Loucy (cell line): ENCODE measurements around the gene SASH1.

ENCODE experiments used
- H2AFZ ChIP-seq: fragments of 200-600 bp; sonication (generic); 2 replicates; pipeline ENCODE4 v1.6.0; 2016; ENCODE audit warnings: antibody characterized with exemption, mild to moderate bottlenecking, low read length, moderate library complexity
- H3F3A ChIP-seq: fragments of 200-600 bp; 2 replicates; pipeline ENCODE4 v1.6.0; 2016; ENCODE audit warnings: antibody characterized with exemption, low read depth, mild to moderate bottlenecking
- H3K27me3 ChIP-seq: fragments of 200-600 bp; sonication (generic); 2 replicates; pipeline ENCODE4 v1.6.1; 2014; ENCODE audit warnings: low read length, mild to moderate bottlenecking; ENCODE audit not compliant: insufficient read depth, poor library complexity, severe bottlenecking
- H3K36me3 ChIP-seq: fragments of 200-600 bp; sonication (generic); 2 replicates; pipeline ENCODE4 v1.6.1; 2016; ENCODE audit warnings: low read length; ENCODE audit not compliant: insufficient read depth
- H3K4me1 ChIP-seq: fragments of 200-600 bp; sonication (generic); 2 replicates; pipeline ENCODE4 v1.5.1; 2014; ENCODE audit warnings: low read length, mild to moderate bottlenecking; ENCODE audit not compliant: insufficient read depth, poor library complexity, severe bottlenecking
- H3K4me2 ChIP-seq: fragments of 200-600 bp; sonication (generic); 2 replicates; pipeline ENCODE4 v1.6.0; 2014; ENCODE audit warnings: antibody characterized with exemption, low read length, low read depth, mild to moderate bottlenecking; ENCODE audit not compliant: poor library complexity, severe bottlenecking
- H3K4me3 ChIP-seq: fragments of 200-600 bp; sonication (generic); 2 replicates; pipeline ENCODE4 v1.5.1; 2014; ENCODE audit warnings: low read length, mild to moderate bottlenecking, mixed read lengths; ENCODE audit not compliant: poor library complexity, severe bottlenecking
- H3K79me2 ChIP-seq: fragments of 200-600 bp; sonication (generic); 2 replicates; pipeline ENCODE4 v1.6.1; 2014; ENCODE audit warnings: low read length; ENCODE audit not compliant: insufficient read depth
- H3K9ac ChIP-seq: fragments of 200-600 bp; sonication (generic); 2 replicates; pipeline ENCODE4 v1.6.0; 2014; ENCODE audit warnings: mild to moderate bottlenecking, low read depth, low read length, moderate library complexity; ENCODE audit not compliant: poor library complexity, severe bottlenecking
- H3K9me2 ChIP-seq: fragments of 200-600 bp; sonication (generic); replicated peaks from 2 replicates; pipeline ENCODE4 v1.6.1; 2016; ENCODE audit warnings: low read depth, low read length, mixed read lengths
- H3K9me3 ChIP-seq: fragments of 200-600 bp; sonication (generic); 2 replicates; pipeline ENCODE4 v1.6.1; 2014; ENCODE audit warnings: mild to moderate bottlenecking, antibody characterized with exemption, low read length, low read depth; ENCODE audit not compliant: insufficient read depth
- H4K20me1 ChIP-seq: fragments of 200-600 bp; sonication (generic); 2 replicates; pipeline ENCODE4 v1.6.0; 2014; ENCODE audit warnings: antibody characterized with exemption, low read length, mild to moderate bottlenecking; ENCODE audit not compliant: insufficient read depth, poor library complexity, severe bottlenecking
- CTCF ChIP-seq: fragments of 200-600 bp; sonication (generic); conservative IDR thresholded peaks from 2 replicates; pipeline ENCODE4 v1.5.1; 2014; ENCODE audit warnings: mild to moderate bottlenecking, antibody characterized with exemption, low read length
- EZH2phosphoT487 ChIP-seq: fragments of 200-600 bp; IDR thresholded peaks from 2 replicates; pipeline ENCODE4 v1.6.1; 2018; ENCODE audit warnings: antibody characterized with exemption, mild to moderate bottlenecking, moderate library complexity, borderline replicate concordance

SASH1 gene

DNA sequence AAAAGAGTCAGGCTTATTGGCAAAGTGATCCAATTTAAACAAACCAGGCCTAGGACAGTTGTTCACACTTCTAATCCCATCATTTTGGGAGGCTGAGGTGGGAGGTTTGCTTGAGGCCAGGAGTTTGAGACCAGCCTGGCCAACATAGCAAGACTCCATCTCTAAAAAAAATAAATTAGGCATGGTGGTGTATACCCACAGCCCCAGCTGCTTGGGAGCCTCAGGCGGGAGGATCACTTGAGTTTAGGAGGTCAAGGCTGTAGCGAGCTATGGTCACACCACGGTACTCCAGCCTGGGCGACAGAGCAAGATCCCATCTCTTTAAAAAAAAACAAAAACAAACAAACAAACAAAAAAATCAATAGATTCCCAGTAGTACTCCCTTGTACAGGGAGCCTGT is 86.8 kb downstream of the SASH1 start:
- H3K4me2 ChIP-seq = no peak overlapping the region
- no peaks in the 10 kb centered on the region for H3K36me3 ChIP-seq
- H3F3A ChIP-seq = no peaks in the 10 kb centered on the region
- H3K9me3 ChIP-seq = no peaks in the 10 kb centered on the region
- TF ChIP-seq CTCF = no peak
- no peak for TF ChIP-seq EZH2phosphoT487
- H3K9me2 ChIP-seq = no peaks in the 10 kb centered on the region
- no peaks in the 10 kb centered on the region for H4K20me1 ChIP-seq
- H3K9ac ChIP-seq = no peak overlapping the region
- no peaks in the 10 kb centered on the region for H3K27me3 ChIP-seq
- no peak overlapping the region for H2AFZ ChIP-seq
- H3K4me1 ChIP-seq = peaks cover 6% of the 10 kb centered on the region
- H3K79me2 ChIP-seq = no peaks in the 10 kb centered on the region
- H3K4me3 ChIP-seq = no peak overlapping the region

DNA sequence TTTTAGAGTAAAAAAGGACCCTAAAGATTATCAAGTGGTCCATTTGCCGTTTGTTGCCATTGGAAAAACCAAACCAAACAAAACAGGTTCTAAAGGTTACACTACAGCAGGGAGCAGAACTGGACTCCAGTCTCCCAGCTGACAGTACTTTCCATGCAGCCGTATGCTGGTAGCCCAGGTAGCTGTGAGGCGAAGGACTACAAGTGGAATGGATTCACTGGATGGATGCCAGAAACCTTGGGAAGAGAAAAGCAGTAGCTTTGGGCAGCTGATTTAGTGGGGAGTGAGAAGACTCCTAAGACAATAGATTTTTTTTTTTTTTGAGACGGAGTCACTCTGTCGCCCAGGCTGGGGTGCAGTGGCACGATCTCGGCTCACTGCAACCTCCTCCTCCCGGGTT is 88.3 kb downstream of the SASH1 start:
- TF ChIP-seq CTCF (no peak), EZH2phosphoT487 (no peak)
- Histone ChIP-seq H3K4me2 (no peak overlapping the region), H3K9ac (no peak overlapping the region), H3F3A (no peaks in the 10 kb centered on the region), H3K27me3 (no peaks in the 10 kb centered on the region), H3K4me3 (no peak overlapping the region), H3K79me2 (no peaks in the 10 kb centered on the region), H4K20me1 (no peaks in the 10 kb centered on the region), H3K9me3 (no peaks in the 10 kb centered on the region), H3K36me3 (no peaks in the 10 kb centered on the region), H2AFZ (no peak overlapping the region), H3K9me2 (no peaks in the 10 kb centered on the region), H3K4me1 (peaks cover 6% of the 10 kb centered on the region)

GRCh38 chr6:148431413-148431812 is 88.8 kb downstream of the SASH1 start:
- Histone ChIP-seq H3K4me3 (no peak overlapping the region), H3K9me2 (no peaks in the 10 kb centered on the region), H3K36me3 (no peaks in the 10 kb centered on the region), H3K79me2 (no peaks in the 10 kb centered on the region), H3F3A (no peaks in the 10 kb centered on the region), H3K9me3 (no peaks in the 10 kb centered on the region), H3K4me1 (peaks cover 3% of the 10 kb centered on the region), H2AFZ (no peak overlapping the region), H4K20me1 (no peaks in the 10 kb centered on the region), H3K9ac (no peak overlapping the region), H3K4me2 (no peak overlapping the region), H3K27me3 (no peaks in the 10 kb centered on the region)
- TF ChIP-seq CTCF = no peak
- TF ChIP-seq EZH2phosphoT487 = no peak
